Heart left ventricle (tissue), 16 donors: ENCODE results near the gene NCR3LG1. TPM values are rescaled to one million over a fixed set of nuclear protein-coding genes. Genes with fewer than 3 reads are reported as not detected.

Experiments used
- ATAC-seq, 4 donors: fragments of 200-7000 bp; cut with Tn5 transposase; one replicate each; pipeline ENCODE4 v1.9.1; 2020 to 2022; ENCODE audit warnings: moderate library complexity in 4 of 4, mild to moderate bottlenecking in 3 of 4, moderate number of reproducible peaks in 1 of 4
- DNase-seq, 5 donors: peaks; one replicate each; pipeline ENCODE4 v3.0.0-alpha.2; 2020
- H3K27ac ChIP-seq, 12 donors: fragments of 200-600 bp; sonication (generic) in 4 of 12; one replicate each; pipeline versions ENCODE4 v1.5.0 to v1.8.0; 2016 to 2022; ENCODE audit warnings: mild to moderate bottlenecking in 2 of 12
- H3K27me3 ChIP-seq, 9 donors: fragments of 200-600 bp; sonication (generic) in 2 of 9; one replicate each; pipeline versions ENCODE4 v1.5.1 to v1.8.0; 2016 to 2022; ENCODE audit warnings: mild to moderate bottlenecking in 3 of 9
- H3K36me3 ChIP-seq, 9 donors: fragments of 200-600 bp; sonication (generic) in 2 of 9; one replicate each; pipeline versions ENCODE4 v1.5.0 to v1.8.0; 2018 to 2022; ENCODE audit warnings: mild to moderate bottlenecking in 2 of 9
- H3K4me1 ChIP-seq, 12 donors: fragments of 200-600 bp; sonication (generic) in 4 of 12; one replicate each; pipeline versions ENCODE4 v1.5.0 to v1.8.0; 2016 to 2022; ENCODE audit warnings: mild to moderate bottlenecking in 3 of 12
- H3K4me3 ChIP-seq, 12 donors: fragments of 200-600 bp; sonication (generic) in 4 of 12; one replicate each; pipeline versions ENCODE4 v1.5.0 to v1.8.0; 2017 to 2022; ENCODE audit warnings: mild to moderate bottlenecking in 9 of 12, moderate library complexity in 4 of 12
- H3K9me3 ChIP-seq, 12 donors: fragments of 200-600 bp; sonication (generic) in 4 of 12; one replicate each; pipeline versions ENCODE4 v1.5.0 to v1.8.0; 2016 to 2022; ENCODE audit warnings: mild to moderate bottlenecking in 1 of 12
- POLR2A ChIP-seq, 2 donors: fragments of 450-650 bp; IDR thresholded peaks; one replicate each; pipeline ENCODE4 v1.6.1; 2017; ENCODE audit warnings: antibody characterized with exemption in 2 of 2, mild to moderate bottlenecking in 2 of 2, moderate library complexity in 2 of 2
- WGBS, 4 donors: extraction: QIAGEN DNeasy Blood & Tissue Kit in 2 of 4; methylation state at CpG; one replicate each; pipeline versions ENCODE4 v1.1.5 to v1.1.7; 2013 to 2018; 5-methylcytosine and 5-hydroxymethylcytosine counted together
- intact Hi-C, 10 donors: fragments of 100-400 bp; cut with DNase I; formaldehyde crosslinking; loops; one replicate each; pipeline versions ENCODE4 v1.11.1 to v1.14.2; 2022
- polyA plus RNA-seq, 2 donors: library from polyadenylated mRNA; stranded (reverse); fragments of 200-250 nt; gene quantifications; one replicate each; pipeline ENCODE4 v1.2.3, GENCODE V29; 2013
- total RNA-seq, 9 donors: library from RNA; depleted of rRNA in 2 of 9; stranded (reverse); fragments of >200 nt in 2 of 9; fragmentation: NEBNext Ultra II Directional in 3 of 9; extraction: Animal tissue kit (Norgen Biotek cat#: 25700) in 3 of 9; gene quantifications; one replicate each; pipeline versions ENCODE4 v1.1.0 to v1.2.4, GENCODE V29; 2016 to 2023
- TF ChIP-seq, protein P1 (sequence below), 12 donors: fragments of 200-600 bp; sonication (generic) in 4 of 12; IDR thresholded peaks; one replicate each; pipeline versions ENCODE4 v1.5.0 to v1.8.0; 2018 to 2022; ENCODE audit warnings: antibody characterized with exemption in 12 of 12, mild to moderate bottlenecking in 5 of 12
- donor health status: ischemic (EF 13 %, LVEDD 7.1; RV severe dilation, severe dysfunction).
- donor health status: healthy with polysubstance abuse.
- donor health status: DM: no; HTN: yes; CAD: no.
- donor health status: DM: no; HTN: no; CAD: no.
- donor health status: ischemic (EF 25% LVEDD 6.9; RV normal size, moderate dysfunction).
- donor health status: ischemic (EF 25% LVEDD 5.7; RV mildly dilated, moderate dysfunction).
- donor health status: healthy.
- donor health status: DM: yes; HTN: yes; CAD: no.
- donor health status: ischemic (EF 35%, LVEDD 5.7; RV mildly dilated, moderate dysfunction).
- donor health status: nonischemic (EF 11% LVEDD 7.7; RV severe dilation, severe dysfunction).
- donor health status: DM: yes; HTN: yes; CAD: no.
- donor health status: PGD.
- donor health status: ischemic (EF 29% LVEDD 5.4; RV normal size, mild dysfunction).
- donor health status: nonischemic (EF 23%, LVEDD 6.1; RV moderate dilation, normal function).

NCR3LG1 gene
- total and polyA plus RNA-seq, 11 donors, result 0.27 to 4.0 (median 1.4) TPM

- no peak overlapping the region for H3K27ac ChIP-seq
- no peaks in the 10 kb centered on the region for H3K9me3 ChIP-seq
- peak in 1 of 5 donors; percentile 31 for DNase-seq
- TF ChIP-seq, protein P1, sequence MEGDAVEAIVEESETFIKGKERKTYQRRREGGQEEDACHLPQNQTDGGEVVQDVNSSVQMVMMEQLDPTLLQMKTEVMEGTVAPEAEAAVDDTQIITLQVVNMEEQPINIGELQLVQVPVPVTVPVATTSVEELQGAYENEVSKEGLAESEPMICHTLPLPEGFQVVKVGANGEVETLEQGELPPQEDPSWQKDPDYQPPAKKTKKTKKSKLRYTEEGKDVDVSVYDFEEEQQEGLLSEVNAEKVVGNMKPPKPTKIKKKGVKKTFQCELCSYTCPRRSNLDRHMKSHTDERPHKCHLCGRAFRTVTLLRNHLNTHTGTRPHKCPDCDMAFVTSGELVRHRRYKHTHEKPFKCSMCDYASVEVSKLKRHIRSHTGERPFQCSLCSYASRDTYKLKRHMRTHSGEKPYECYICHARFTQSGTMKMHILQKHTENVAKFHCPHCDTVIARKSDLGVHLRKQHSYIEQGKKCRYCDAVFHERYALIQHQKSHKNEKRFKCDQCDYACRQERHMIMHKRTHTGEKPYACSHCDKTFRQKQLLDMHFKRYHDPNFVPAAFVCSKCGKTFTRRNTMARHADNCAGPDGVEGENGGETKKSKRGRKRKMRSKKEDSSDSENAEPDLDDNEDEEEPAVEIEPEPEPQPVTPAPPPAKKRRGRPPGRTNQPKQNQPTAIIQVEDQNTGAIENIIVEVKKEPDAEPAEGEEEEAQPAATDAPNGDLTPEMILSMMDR (IDR thresholded peaks at IDR 0.05), result no peak
- TF ChIP-seq POLR2A (IDR thresholded peaks at IDR 0.05), result no peak
- no peaks in the 10 kb centered on the region for H3K36me3 ChIP-seq
- no peaks in the 10 kb centered on the region for H3K27me3 ChIP-seq
- WGBS, 4 donors, result 84 to 91% (median 87%) methylated on average over 14 to 15 of the region's 15 CpGs
- intact Hi-C loops, result no loop called here
- H3K4me1 ChIP-seq, result peaks cover 0 to 22% (median 0%) of the 10 kb centered on the region in 12 donors
- ATAC-seq, result no peak
- no peak overlapping the region for H3K4me3 ChIP-seq
Measured at GRCh38 chr11:17413414-17414316, 62.1 kb downstream of the NCR3LG1 start.

DNA sequence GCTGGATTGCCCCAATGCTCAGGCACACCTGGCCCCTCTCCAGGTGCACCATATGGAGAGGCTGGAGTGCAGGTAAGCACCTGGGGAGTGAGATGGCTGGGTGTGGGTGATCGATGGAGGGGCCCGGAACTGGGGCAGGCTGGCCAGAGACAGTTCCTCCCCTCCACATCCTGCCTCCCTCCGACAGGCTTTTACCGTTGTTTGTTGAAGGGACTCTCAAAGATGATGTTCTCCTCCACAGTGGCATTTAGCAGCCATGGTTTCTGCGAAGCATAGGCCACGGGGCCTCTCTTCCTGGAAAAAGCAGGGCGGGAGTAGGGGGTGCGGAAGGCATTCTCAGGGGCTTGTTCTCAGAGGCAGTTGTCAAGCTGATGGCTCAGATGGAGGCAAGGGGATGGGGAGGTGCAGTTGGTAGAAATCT is 62.7 kb downstream of the NCR3LG1 start:
- H3K36me3 ChIP-seq, result no peaks in the 10 kb centered on the region
- DNase-seq (peak in 1 of 5 donors; percentile 29), ATAC-seq (no peak)
- peaks cover 0 to 6% (median 0%) of the 10 kb centered on the region in 9 donors for H3K27me3 ChIP-seq
- H3K4me3 ChIP-seq, result no peak overlapping the region
- no peak overlapping the region for H3K27ac ChIP-seq
- TF ChIP-seq POLR2A (IDR thresholded peaks at IDR 0.05), result no peak
- TF ChIP-seq, protein P1 (IDR thresholded peaks at IDR 0.05), result no peak
- intact Hi-C loops, result no loop called here
- H3K9me3 ChIP-seq, result no peaks in the 10 kb centered on the region
- peaks cover 0 to 22% (median 0%) of the 10 kb centered on the region in 12 donors for H3K4me1 ChIP-seq
- 67 to 79% (median 76%) methylated on average over 8 of the region's 8 CpGs for WGBS, 4 donors

DNA sequence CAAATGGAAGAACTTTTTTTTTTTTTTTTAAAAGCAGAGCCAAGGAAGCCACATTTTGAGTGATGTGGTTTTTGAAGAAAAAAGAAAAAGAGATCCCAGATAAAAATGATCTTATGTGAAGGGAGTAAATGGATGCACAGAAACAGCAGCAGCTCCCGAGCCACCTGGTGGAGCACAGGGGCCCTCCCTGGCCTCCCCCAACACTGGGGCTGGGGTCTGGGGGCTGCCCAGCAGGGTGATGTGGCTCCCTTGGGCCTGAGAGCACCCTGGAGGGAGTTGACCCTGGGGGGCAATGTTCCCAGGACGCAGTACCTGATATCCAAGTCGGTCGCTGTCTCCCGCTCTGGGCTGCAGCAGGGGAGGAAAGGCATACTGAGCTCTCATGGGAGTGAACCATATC is 63.4 kb downstream of the NCR3LG1 start:
- no peaks in the 10 kb centered on the region for H3K9me3 ChIP-seq
- no peaks in the 10 kb centered on the region for H3K36me3 ChIP-seq
- TF ChIP-seq, protein P1 (IDR thresholded peaks at IDR 0.05), result no peak
- TF ChIP-seq POLR2A (IDR thresholded peaks at IDR 0.05), result no peak
- H3K4me1 ChIP-seq, result peaks cover 0 to 22% (median 0%) of the 10 kb centered on the region in 12 donors
- peaks cover 0 to 8% (median 0%) of the 10 kb centered on the region in 9 donors for H3K27me3 ChIP-seq
- H3K4me3 ChIP-seq, result no peak overlapping the region
- H3K27ac ChIP-seq, result no peak overlapping the region
- intact Hi-C loops, result no loop called here
- no peak for ATAC-seq
- peak in 1 of 5 donors; percentile 28 for DNase-seq
- WGBS, 4 donors, result 75 to 89% (median 88%) methylated on average over 4 to 5 of the region's 5 CpGs

- DNase-seq (peak in 2 of 5 donors; percentile 36 to 54), ATAC-seq (peak; percentile 34 to 81 (median 56))
- Histone ChIP-seq H3K36me3 (no peaks in the 10 kb centered on the region), H3K27me3 (peaks cover 0 to 8% (median 0%) of the 10 kb centered on the region in 9 donors), H3K27ac (peak overlapping the region in 3 of 12 donors; percentile 2 to 46 (median 39)), H3K4me1 (peaks cover 0 to 19% (median 0%) of the 10 kb centered on the region in 12 donors), H3K9me3 (no peaks in the 10 kb centered on the region), H3K4me3 (no peak overlapping the region)
- TF ChIP-seq, protein P1 (IDR thresholded peaks at IDR 0.05), result no peak
- TF ChIP-seq POLR2A (IDR thresholded peaks at IDR 0.05), result no peak
- WGBS, 4 donors, result 47 to 78% (median 55%) methylated on average over 4 to 6 of the region's 6 CpGs
- intact Hi-C loops, result no loop called here
Measured at GRCh38 chr11:17415523-17416104, 64.0 kb downstream of the NCR3LG1 start.
